AG09319 (cell line): Measurements from ENCODE around the gene DNAAF3.
A peak's percentile ranks its signal among the peaks of the same experiment; 100 is the strongest.
"Not testable (repeated sequence)": the region's sequence is repeated elsewhere in the genome, so short reads cannot be mapped to it uniquely, and the experiment has no call there.

Experiments
- DNase-seq: peaks from one replicate; pipeline ENCODE4 v3.0.0-alpha.2; 2010; ENCODE audit warnings: low read depth; ENCODE audit errors: extremely low read depth
- CTCF ChIP-seq: IDR thresholded peaks from 2 replicates; pipeline ENCODE4 v1.5.1; 2011; ENCODE audit warnings: low read depth, mild to moderate bottlenecking, inconsistent platforms, low read length, moderate library complexity

DNAAF3 gene

GRCh38 chr19:55175117-55175867, 8.9 kb upstream of the DNAAF3 start:
- DNase-seq = no peak
- TF ChIP-seq CTCF = no peak

DNA sequence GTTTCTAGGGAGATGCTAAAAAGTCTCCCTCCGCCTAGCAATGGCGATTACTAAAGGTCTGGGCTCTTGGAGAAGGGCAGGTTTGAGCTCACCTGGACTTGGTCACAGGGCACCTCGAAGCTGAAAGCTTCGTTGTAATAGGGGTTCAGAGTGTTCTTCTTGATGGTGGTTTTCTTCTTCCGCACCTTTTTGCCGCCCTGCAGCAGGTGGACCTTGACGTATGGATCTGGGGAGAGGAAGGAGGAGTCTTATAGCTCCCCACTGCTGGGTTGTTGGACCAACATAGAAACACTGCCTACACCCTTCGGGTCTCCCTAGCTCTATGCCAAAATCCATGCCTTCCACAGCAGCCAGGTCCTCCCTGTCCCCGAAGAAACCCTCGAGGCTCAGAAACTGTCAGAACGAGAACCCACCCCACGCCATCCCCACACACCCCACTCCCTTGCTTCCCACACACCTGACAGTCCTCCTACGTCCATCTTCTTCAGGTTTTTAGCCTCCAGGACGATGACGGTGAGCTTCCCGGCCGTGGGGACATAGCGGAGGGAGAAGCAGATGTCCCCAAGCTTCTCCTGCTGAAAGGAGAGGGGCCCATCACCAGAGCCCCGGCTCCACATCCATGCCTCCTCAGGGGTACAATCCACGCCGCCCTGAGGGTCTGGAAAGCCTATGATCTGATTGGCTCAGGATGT, 8.2 kb upstream of the DNAAF3 start:
- no peak for TF ChIP-seq CTCF
- DNase-seq = no peak

DNA sequence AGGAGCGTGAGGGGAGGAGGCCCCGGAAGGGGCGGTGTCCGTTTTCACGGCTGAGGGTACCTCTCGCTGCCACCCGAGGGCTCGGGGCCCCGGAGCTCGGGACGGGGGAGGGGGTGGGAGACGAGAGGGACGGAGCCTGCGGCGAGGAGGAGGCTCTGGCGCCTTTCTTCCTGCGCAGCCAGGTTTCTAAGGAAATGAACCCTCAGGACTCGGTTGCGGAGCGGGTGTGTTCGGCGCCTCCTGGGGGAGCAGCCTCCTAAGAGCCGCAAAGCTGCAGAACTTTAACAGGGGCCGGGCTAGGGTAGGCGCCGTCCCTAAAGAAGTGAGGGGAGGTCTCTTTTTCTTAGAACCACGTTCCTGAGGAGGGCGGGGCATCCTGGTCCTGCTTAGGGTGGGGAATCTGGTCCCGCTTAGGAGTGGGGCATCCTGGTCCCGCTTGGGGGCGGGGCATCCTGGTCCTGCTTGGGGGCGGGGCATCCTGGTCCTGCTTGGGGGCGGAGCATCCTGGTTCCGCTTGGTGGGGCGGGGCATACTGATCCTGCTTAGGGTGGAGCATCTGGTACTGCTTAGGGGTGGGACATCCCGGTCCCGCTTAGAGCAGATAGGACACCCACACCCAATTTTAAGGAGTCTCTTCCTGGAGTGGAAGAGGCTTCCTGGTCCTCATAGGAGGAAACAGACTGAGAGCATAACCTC, 7.4 kb upstream of the DNAAF3 start:
- peak; percentile 13 for TF ChIP-seq CTCF
- DNase-seq = peak; percentile 49

DNA sequence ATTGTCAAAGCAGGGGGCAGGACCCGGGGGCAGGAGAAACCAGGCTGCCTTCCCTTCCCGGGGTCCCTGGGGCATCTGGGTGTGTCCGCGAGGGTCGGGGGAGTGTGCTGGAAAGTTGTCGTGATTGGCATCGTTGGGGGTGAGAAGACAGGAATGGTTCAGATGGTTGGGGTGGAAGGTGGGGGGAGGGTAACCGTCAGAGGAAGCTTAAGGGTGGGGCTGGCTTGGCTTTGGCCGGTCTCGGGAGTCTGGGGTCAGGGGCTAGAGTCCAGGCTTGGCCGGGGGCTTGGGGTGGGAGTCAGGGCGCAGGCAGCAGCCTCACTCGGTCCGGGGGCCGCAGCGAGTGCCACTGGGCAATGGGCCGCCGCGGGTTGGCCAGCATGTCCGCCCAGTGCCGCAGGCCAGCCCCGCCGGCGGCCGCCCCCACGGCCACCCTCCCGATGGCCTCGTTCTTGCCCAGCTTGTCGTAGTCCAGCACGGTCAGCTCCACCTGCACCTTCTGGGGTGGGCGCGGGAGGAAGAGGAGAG, 6.8 kb upstream of the DNAAF3 start:
- no peak for DNase-seq
- TF ChIP-seq CTCF = no peak; the same call in 1 of the 2 replicates

DNA sequence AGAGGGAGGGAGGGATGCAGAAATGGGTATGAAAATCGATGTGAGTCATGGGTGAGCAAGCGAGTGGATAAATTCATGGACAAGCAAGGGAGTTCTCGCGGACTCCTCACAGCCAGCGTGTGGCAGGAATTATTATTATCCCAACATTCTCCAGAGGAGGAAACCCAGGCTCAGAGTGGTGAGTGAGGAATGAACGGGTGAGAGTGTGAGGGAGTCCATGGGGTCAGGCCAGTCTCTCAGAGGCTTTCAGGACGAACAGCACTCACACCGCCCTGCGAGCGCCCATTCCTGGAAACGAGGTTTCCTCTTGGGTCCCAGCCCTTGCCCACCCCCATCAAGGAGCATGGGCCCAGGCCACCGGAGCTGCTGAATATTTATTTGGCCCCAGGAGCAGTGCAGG, 6.3 kb upstream of the DNAAF3 start:
- no peak; the same call in 1 of the 2 replicates for TF ChIP-seq CTCF
- DNase-seq = no peak

DNA sequence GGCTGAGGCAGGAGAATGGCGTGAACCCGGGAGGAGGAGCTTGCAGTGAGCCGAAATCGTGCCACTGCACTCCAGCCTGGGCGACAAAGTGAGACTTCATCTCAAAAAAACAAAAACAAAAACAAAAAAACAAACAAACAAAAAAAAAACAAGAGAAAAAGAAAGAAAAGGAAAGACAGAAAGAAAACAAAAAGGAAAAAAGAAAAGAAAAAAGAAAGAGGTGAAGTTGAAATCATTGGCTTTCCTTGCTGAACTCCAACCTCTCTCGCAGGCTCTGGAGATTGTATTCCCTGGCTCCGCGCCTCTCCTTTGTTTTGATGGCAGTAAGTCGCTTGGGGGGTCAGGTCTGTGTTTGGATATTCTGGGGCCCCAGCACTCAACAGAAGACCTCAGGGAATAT, 5.9 kb upstream of the DNAAF3 start:
- not testable (repeated sequence) for DNase-seq

- no peak for TF ChIP-seq CTCF
- no peak for DNase-seq
Measured at GRCh38 chr19:55171440-55171839, 5.0 kb upstream of the DNAAF3 start.
